ENCODE data around the gene EEF2KMT.

GRCh38 chr16:5062051-5062450, 35.5 kb downstream of the EEF2KMT start:
- no peak for TF ChIP-seq CTCF (conservative IDR thresholded peaks at IDR 0.05; ENCODE audit: low read length)
- no peak for TF ChIP-seq EZH2phosphoT487 (IDR thresholded peaks at IDR 0.05; ENCODE audit: borderline replicate concordance, low read depth, low read length)
